H1 (cell line): Measurements from ENCODE around the gene NCCRP1.

ENCODE experiments used
- BACH1 ChIP-seq: IDR thresholded peaks from 2 replicates; pipeline ENCODE4 v1.6.1; 2012; ENCODE audit warnings: low read length, improper control_type of control experiment
- JUN ChIP-seq: IDR thresholded peaks from 2 replicates; pipeline ENCODE4 v1.6.1; 2011; ENCODE audit warnings: low read depth, mild to moderate bottlenecking, improper control_type of control experiment, low read length
- POLR2AphosphoS5 ChIP-seq: IDR thresholded peaks from 2 replicates; pipeline ENCODE4 v1.6.1; 2011; ENCODE audit warnings: low read depth, low read length

GRCh38 chr19:39167461-39168257 lies 29.1 kb upstream of the NCCRP1 start:
- TF ChIP-seq JUN (no peak), POLR2AphosphoS5 (no peak), BACH1 (no peak)
